ENCODE results near the gene TEKTIP1. TPM values are rescaled to one million over a fixed set of nuclear protein-coding genes. Genes with fewer than 3 reads are reported as not detected.

The TEKTIP1 gene
- total and polyA plus RNA-seq, 9 of the 15 experiments (the other 6 are each of a cell fraction or from before 2014, with no cell fraction given) = 0.66 TPM; not detected in 8

GRCh38 chr19:3543150-3544057 lies 4.4 kb downstream of the TEKTIP1 start (continued):
- no peak for TF ChIP-seq ZNF165 (CRISPR knock-in tag; IDR thresholded peaks at IDR 0.05; ENCODE audit: borderline replicate concordance)
- TF ChIP-seq HNRNPLL (IDR thresholded peaks at IDR 0.05; ENCODE audit: low read depth, low read length, poor library complexity, severe bottlenecking) = no peak
- TF ChIP-seq HSF4 (CRISPR knock-in tag; IDR thresholded peaks at IDR 0.05; ENCODE audit: borderline replicate concordance) = no peak
- no peak for TF ChIP-seq ZC3H8 (IDR thresholded peaks at IDR 0.05)
- no peak for TF ChIP-seq ZNF655 (CRISPR knock-in tag; IDR thresholded peaks at IDR 0.05)
- no peak for TF ChIP-seq DDX20 (tag; IDR thresholded peaks at IDR 0.05; ENCODE audit: low read depth)
- TF ChIP-seq USF1 (CRISPR knock-in tag; IDR thresholded peaks at IDR 0.05) = no peak
- TF ChIP-seq ZNF197 (CRISPR knock-in tag; IDR thresholded peaks at IDR 0.05; ENCODE audit: low read depth) = no peak
- TF ChIP-seq, protein P1, sequence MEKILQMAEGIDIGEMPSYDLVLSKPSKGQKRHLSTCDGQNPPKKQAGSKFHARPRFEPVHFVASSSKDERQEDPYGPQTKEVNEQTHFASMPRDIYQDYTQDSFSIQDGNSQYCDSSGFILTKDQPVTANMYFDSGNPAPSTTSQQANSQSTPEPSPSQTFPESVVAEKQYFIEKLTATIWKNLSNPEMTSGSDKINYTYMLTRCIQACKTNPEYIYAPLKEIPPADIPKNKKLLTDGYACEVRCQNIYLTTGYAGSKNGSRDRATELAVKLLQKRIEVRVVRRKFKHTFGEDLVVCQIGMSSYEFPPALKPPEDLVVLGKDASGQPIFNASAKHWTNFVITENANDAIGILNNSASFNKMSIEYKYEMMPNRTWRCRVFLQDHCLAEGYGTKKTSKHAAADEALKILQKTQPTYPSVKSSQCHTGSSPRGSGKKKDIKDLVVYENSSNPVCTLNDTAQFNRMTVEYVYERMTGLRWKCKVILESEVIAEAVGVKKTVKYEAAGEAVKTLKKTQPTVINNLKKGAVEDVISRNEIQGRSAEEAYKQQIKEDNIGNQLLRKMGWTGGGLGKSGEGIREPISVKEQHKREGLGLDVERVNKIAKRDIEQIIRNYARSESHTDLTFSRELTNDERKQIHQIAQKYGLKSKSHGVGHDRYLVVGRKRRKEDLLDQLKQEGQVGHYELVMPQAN (IDR thresholded peaks at IDR 0.05; ENCODE audit: borderline replicate concordance) = no peak
- no peak for TF ChIP-seq STAT5B (CRISPR knock-in tag; IDR thresholded peaks at IDR 0.05)
- TF ChIP-seq RAD51 (IDR thresholded peaks at IDR 0.05; ENCODE audit: borderline replicate concordance, low read depth) = no peak
- no peak for TF ChIP-seq NR4A1 (CRISPR knock-in tag; IDR thresholded peaks at IDR 0.05)
- no peak for TF ChIP-seq NR4A1 (tag; IDR thresholded peaks at IDR 0.05)

Measured in K562 (cell line).